Stimulated activated naive CD4-positive, alpha-beta T cell (primary cell): ENCODE results near the gene PCYOX1L.

Experiments used
- DNase-seq, 6 experiments: peaks; one replicate each; lab custom pipeline; 2025; lab: John Stamatoyannopoulos, UW

The PCYOX1L gene

GRCh38 chr5:149407323-149408251 lies 49.7 kb downstream of the PCYOX1L start:
- no peak for DNase-seq

GRCh38 chr5:149408252-149409099 lies 50.6 kb downstream of the PCYOX1L start:
- DNase-seq = no peak

GRCh38 chr5:149409268-149409948 lies 51.6 kb downstream of the PCYOX1L start:
- no peak for DNase-seq

- DNase-seq = no peak
These were observed 52.2 kb downstream of the PCYOX1L start for GRCh38 chr5:149410071-149410470.

GRCh38 chr5:149410721-149411432 lies 53.0 kb downstream of the PCYOX1L start:
- no peak for DNase-seq

GRCh38 chr5:149411738-149412519 lies 54.1 kb downstream of the PCYOX1L start:
- DNase-seq = no peak

GRCh38 chr5:149412783-149413476 lies 55.1 kb downstream of the PCYOX1L start:
- no peak for DNase-seq

GRCh38 chr5:149413477-149414210 lies 55.8 kb downstream of the PCYOX1L start:
- DNase-seq = no peak

GRCh38 chr5:149414405-149415065 lies 56.7 kb downstream of the PCYOX1L start:
- DNase-seq = no peak

GRCh38 chr5:149415066-149415967 lies 57.5 kb downstream of the PCYOX1L start:
- no peak for DNase-seq

- DNase-seq = no peak
These were observed 59.3 kb downstream of the PCYOX1L start for GRCh38 chr5:149416987-149417710.

- no peak for DNase-seq
These were observed 60.0 kb downstream of the PCYOX1L start for GRCh38 chr5:149417711-149418368.

GRCh38 chr5:149418910-149419531 lies 61.2 kb downstream of the PCYOX1L start:
- no peak for DNase-seq
